Endodermal cell (in vitro differentiated cells): Measurements from ENCODE around the gene SNX5. TPM values are rescaled to one million over a fixed set of nuclear protein-coding genes. Genes with fewer than 3 reads are reported as not detected.

Source experiments
- DNase-seq: peaks from one replicate; pipeline ENCODE4 v3.0.0-alpha.2; 2017
- H3K27ac ChIP-seq: 2 replicates; pipeline ENCODE4 v1.5.1; 2013; ENCODE audit warnings: mild to moderate bottlenecking, low read depth, low read length, moderate library complexity
- H3K27me3 ChIP-seq: 2 replicates; pipeline ENCODE4 v1.6.1; 2013; ENCODE audit warnings: mild to moderate bottlenecking, low read length, moderate library complexity; ENCODE audit not compliant: insufficient read depth, control insufficient read depth, poor library complexity, severe bottlenecking
- H3K36me3 ChIP-seq: 2 replicates; pipeline ENCODE4 v1.7.0; 2013; ENCODE audit warnings: mild to moderate bottlenecking, low read length, moderate library complexity; ENCODE audit not compliant: control insufficient read depth, insufficient read depth
- H3K4me1 ChIP-seq: one replicate; pipeline ENCODE4 v1.7.0; 2013; ENCODE audit warnings: low read length; ENCODE audit not compliant: control insufficient read depth, insufficient read depth
- H3K4me3 ChIP-seq: 2 replicates; pipeline ENCODE4 v1.5.1; 2013; ENCODE audit warnings: mild to moderate bottlenecking, low read length, moderate library complexity
- H3K9ac ChIP-seq: 2 replicates; pipeline ENCODE4 v1.6.1; 2013; ENCODE audit warnings: mild to moderate bottlenecking, low read length, moderate library complexity; ENCODE audit not compliant: poor library complexity, severe bottlenecking; ENCODE audit errors: extremely low read depth
- H3K9me3 ChIP-seq: 2 replicates; pipeline ENCODE4 v1.6.1; 2013; ENCODE audit warnings: mild to moderate bottlenecking, low read length, moderate library complexity; ENCODE audit not compliant: control insufficient read depth
- H3K27ac Mint-ChIP-seq: 2 replicates; pipeline ENCODE4 v1.8.0; 2020; ENCODE audit warnings: mixed read lengths
- H3K27me3 Mint-ChIP-seq: 2 replicates; pipeline ENCODE4 v1.8.0; 2021; ENCODE audit warnings: mild to moderate bottlenecking, mixed read lengths; ENCODE audit not compliant: insufficient read depth
- H3K36me3 Mint-ChIP-seq: 2 replicates; pipeline ENCODE4 v1.8.0; 2020; ENCODE audit warnings: low read depth, mixed read lengths
- H3K4me1 Mint-ChIP-seq: 2 replicates; pipeline ENCODE4 v1.8.0; 2020; ENCODE audit warnings: mixed read lengths
- H3K4me3 Mint-ChIP-seq: 2 replicates; pipeline ENCODE4 v1.8.0; 2020; ENCODE audit warnings: mild to moderate bottlenecking, moderate library complexity, mixed read lengths
- H3K9me3 Mint-ChIP-seq: 2 replicates; pipeline ENCODE4 v1.8.0; 2020; ENCODE audit warnings: mild to moderate bottlenecking, mixed read lengths
- WGBS, 2 experiments: methylation state at CpG; one replicate each; pipeline versions ENCODE4 v1.1.5 to v1.1.7; 2013; ENCODE audit warnings: missing lambda C conversion rate in 2 of 2, mixed read lengths in 1 of 2; ENCODE audit not compliant: insufficient coverage in 1 of 2, insufficient read length in 1 of 2; 5-methylcytosine and 5-hydroxymethylcytosine counted together
- total RNA-seq, 2 donors: library from RNA; stranded (reverse); fragmentation: NEBNext Ultra II Directional in 1 of 2; extraction: Animal tissue kit (Norgen Biotek cat#: 25700) in 1 of 2; gene quantifications; 2 replicates in 1 of 2; 3 replicates in 1 of 2; pipeline ENCODE4 v1.2.1, GENCODE V29; 2021
- TF ChIP-seq, protein P1 (sequence below): fragments of 200-600 bp; sonication (generic); conservative IDR thresholded peaks from 2 replicates; pipeline ENCODE4 v1.5.0; 2021; ENCODE audit warnings: antibody characterized with exemption, mild to moderate bottlenecking

Gene SNX5
- total RNA-seq, 2 donors from 2014 or later = 170 to 171 TPM

DNA sequence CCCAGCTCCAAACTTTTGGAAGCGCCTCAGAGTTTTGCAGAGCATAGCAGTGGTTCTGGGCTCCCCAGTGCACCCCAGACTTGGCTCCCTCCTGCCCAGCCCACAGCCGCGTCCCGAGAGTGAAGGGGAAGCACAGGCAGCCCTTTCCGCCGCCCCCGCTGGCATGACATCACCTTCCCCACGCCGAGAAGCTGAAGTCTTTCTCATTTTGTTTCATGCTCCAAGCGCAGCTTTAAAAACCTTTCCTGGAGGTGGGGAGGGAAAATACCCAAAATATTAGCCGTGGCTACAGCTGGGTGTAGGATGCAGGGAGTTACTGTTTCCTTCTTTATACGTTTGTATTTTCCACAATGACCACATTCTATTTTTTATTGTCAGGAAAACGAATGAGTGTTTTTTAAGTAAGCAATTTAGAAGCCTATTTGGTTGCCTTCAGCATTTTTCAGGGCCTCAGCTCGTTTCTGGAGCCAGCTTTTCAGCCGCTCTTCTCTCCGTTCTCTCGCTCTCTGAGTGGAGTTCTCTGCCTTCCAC is 72.9 kb downstream of the SNX5 start:
- WGBS, 2 experiments = 71 to 72% methylated on average over 11 to 17 of the region's 17 CpGs
- Mint-ChIP-seq H3K27ac (no peak overlapping the region), H3K4me3 (no peak overlapping the region), H3K9me3 (peaks cover 5% of the 10 kb centered on the region), H3K36me3 (no peaks in the 10 kb centered on the region), H3K27me3 (peaks cover 3% of the 10 kb centered on the region), H3K4me1 (peaks cover 15% of the 10 kb centered on the region)
- TF ChIP-seq, protein P1, sequence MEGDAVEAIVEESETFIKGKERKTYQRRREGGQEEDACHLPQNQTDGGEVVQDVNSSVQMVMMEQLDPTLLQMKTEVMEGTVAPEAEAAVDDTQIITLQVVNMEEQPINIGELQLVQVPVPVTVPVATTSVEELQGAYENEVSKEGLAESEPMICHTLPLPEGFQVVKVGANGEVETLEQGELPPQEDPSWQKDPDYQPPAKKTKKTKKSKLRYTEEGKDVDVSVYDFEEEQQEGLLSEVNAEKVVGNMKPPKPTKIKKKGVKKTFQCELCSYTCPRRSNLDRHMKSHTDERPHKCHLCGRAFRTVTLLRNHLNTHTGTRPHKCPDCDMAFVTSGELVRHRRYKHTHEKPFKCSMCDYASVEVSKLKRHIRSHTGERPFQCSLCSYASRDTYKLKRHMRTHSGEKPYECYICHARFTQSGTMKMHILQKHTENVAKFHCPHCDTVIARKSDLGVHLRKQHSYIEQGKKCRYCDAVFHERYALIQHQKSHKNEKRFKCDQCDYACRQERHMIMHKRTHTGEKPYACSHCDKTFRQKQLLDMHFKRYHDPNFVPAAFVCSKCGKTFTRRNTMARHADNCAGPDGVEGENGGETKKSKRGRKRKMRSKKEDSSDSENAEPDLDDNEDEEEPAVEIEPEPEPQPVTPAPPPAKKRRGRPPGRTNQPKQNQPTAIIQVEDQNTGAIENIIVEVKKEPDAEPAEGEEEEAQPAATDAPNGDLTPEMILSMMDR = no peak
- Histone ChIP-seq H3K36me3 (no peaks in the 10 kb centered on the region), H3K9me3 (no peaks in the 10 kb centered on the region), H3K9ac (no peak overlapping the region), H3K4me1 (peaks cover 3% of the 10 kb centered on the region), H3K27ac (no peak overlapping the region), H3K4me3 (no peak overlapping the region), H3K27me3 (no peaks in the 10 kb centered on the region)
- no peak for DNase-seq

DNA sequence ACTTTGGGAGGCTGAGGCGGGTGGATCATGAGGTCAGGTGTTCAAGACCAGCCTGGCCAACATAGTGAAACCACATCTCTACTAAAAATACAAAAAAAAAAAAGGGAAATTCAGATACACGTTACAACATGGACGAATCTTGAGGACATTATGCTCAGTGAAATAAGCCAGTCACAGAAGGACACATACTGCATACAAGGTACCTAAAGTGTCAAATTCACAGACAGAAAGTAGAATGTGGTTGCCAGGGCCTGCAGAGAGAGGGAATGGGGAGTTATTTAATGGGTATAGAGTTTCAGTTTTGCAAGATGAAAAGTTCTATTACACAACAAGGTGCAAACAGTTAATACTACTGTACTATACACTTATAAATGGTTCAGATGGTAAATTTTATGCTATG is 75.1 kb downstream of the SNX5 start:
- Histone ChIP-seq H3K9me3 (peaks cover 22% of the 10 kb centered on the region), H3K9ac (no peak overlapping the region), H3K4me1 (peaks cover 3% of the 10 kb centered on the region), H3K36me3 (no peaks in the 10 kb centered on the region), H3K4me3 (no peak overlapping the region), H3K27me3 (no peaks in the 10 kb centered on the region), H3K27ac (no peak overlapping the region)
- Mint-ChIP-seq H3K27ac (no peak overlapping the region), H3K4me1 (peaks cover 15% of the 10 kb centered on the region), H3K4me3 (no peak overlapping the region), H3K27me3 (no peaks in the 10 kb centered on the region), H3K9me3 (peaks cover 28% of the 10 kb centered on the region), H3K36me3 (no peaks in the 10 kb centered on the region)
- no peak for DNase-seq
- WGBS, 2 experiments = 92 to 100% methylated on average over 2 to 3 of the region's 3 CpGs
- TF ChIP-seq, protein P1 = no peak

DNA sequence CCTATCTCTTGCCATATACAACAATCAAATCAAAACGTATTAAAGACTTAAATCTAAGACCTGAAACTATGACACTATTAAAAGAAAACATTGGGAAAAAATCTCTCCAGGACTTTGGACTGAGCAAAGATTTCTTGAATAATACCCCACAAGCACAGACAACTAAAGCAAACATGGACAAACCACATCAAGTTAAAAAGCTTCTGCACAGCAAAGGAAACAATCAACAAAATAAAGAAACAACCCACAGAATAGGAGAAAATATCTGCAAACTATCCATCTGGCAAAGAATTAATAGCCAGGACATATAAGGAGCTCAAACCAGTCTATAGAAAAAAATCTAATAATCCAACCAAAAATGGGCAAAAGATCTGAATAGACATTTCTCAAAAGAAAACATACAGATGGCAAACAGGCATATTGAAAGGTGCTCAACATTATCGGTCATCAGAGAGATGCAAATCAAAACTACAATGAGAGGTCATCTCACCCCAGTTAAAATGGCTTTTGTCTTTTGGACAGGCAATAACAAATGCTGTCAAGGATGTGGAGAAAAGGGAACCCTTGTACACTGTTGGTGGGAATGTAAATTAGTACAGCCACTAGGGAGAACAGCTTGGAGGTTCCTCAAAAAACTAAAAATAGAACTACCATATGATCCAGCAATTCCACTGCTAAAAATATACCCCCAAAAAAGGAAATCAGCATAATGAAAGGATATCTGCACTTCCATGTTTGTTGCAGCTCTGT is 76.2 kb downstream of the SNX5 start:
- Histone ChIP-seq H3K36me3 (no peaks in the 10 kb centered on the region), H3K27me3 (no peaks in the 10 kb centered on the region), H3K4me3 (no peak overlapping the region), H3K27ac (no peak overlapping the region), H3K9me3 (peaks cover 22% of the 10 kb centered on the region), H3K4me1 (peaks cover 3% of the 10 kb centered on the region), H3K9ac (no peak overlapping the region)
- Mint-ChIP-seq H3K4me3 (no peak overlapping the region), H3K4me1 (peaks cover 15% of the 10 kb centered on the region), H3K27me3 (no peaks in the 10 kb centered on the region), H3K9me3 (peaks cover 31% of the 10 kb centered on the region), H3K27ac (no peak overlapping the region), H3K36me3 (no peaks in the 10 kb centered on the region)
- TF ChIP-seq, protein P1 = no peak
- 75 to 85% methylated on average over 2 of the region's 2 CpGs for WGBS, 2 experiments
- DNase-seq = no peak

Other genes starting within 250 kb of the SNX5 start
- 10 to 100 TPM; 31.2 to 36.7 TPM for gene MGME1, start 224 bp upstream of the SNX5 start, total RNA-seq
- 10 to 100 TPM; 15.3 to 17.0 TPM for gene OVOL2, start 89.1 kb upstream of the SNX5 start, total RNA-seq
- 10 to 100 TPM; 35.2 to 51.0 TPM for gene KAT14, start 169.1 kb upstream of the SNX5 start, total RNA-seq
- gene PET117, start 169.1 kb upstream of the SNX5 start, total RNA-seq = 10 to 100 TPM; 34.2 to 44.4 TPM